ENCODE measurements around the gene PTCH2.

DNA sequence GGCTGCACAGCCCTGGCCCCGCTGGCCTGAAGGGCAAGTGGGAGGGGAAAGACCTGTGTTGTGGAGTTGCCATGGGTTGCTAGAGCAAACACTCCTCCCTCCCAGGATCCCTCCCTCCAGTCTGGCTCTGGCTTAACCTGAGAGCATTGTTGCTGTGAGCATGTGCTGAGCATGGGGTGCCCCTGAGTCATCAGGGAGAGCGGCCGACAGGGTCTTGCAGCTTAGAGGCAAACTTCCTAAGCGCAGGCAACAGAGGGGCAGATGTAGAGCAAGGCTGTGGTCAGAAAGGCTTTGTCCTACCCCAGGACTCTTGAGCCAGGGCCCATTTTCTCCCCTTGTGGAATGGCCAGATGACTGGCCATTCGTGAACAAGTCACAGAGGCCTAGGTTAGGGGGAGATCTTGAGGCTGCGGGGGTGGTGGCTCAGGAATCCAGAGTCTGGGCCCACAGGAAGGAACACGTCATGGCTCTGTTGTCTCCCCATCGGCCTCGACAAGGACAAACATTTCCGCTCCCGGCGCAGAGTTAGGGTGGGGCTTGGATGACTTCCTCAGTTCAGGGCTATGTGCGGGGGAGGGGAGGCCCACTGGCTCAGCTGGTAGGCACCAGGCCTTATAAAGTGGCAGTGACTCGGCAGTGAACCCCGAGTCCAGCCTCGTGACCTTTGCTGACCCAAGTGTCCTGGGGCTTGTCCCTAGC lies 35.5 kb downstream of the PTCH2 start:
- TF ChIP-seq HIVEP1 (CRISPR knock-in tag; IDR thresholded peaks at IDR 0.05), result peak; percentile 88; the same call in 1 of the 2 replicates
- TF ChIP-seq AHR (CRISPR knock-in tag; IDR thresholded peaks at IDR 0.05), result no peak; the same call in 1 of the 2 replicates
- TF ChIP-seq, protein P1, sequence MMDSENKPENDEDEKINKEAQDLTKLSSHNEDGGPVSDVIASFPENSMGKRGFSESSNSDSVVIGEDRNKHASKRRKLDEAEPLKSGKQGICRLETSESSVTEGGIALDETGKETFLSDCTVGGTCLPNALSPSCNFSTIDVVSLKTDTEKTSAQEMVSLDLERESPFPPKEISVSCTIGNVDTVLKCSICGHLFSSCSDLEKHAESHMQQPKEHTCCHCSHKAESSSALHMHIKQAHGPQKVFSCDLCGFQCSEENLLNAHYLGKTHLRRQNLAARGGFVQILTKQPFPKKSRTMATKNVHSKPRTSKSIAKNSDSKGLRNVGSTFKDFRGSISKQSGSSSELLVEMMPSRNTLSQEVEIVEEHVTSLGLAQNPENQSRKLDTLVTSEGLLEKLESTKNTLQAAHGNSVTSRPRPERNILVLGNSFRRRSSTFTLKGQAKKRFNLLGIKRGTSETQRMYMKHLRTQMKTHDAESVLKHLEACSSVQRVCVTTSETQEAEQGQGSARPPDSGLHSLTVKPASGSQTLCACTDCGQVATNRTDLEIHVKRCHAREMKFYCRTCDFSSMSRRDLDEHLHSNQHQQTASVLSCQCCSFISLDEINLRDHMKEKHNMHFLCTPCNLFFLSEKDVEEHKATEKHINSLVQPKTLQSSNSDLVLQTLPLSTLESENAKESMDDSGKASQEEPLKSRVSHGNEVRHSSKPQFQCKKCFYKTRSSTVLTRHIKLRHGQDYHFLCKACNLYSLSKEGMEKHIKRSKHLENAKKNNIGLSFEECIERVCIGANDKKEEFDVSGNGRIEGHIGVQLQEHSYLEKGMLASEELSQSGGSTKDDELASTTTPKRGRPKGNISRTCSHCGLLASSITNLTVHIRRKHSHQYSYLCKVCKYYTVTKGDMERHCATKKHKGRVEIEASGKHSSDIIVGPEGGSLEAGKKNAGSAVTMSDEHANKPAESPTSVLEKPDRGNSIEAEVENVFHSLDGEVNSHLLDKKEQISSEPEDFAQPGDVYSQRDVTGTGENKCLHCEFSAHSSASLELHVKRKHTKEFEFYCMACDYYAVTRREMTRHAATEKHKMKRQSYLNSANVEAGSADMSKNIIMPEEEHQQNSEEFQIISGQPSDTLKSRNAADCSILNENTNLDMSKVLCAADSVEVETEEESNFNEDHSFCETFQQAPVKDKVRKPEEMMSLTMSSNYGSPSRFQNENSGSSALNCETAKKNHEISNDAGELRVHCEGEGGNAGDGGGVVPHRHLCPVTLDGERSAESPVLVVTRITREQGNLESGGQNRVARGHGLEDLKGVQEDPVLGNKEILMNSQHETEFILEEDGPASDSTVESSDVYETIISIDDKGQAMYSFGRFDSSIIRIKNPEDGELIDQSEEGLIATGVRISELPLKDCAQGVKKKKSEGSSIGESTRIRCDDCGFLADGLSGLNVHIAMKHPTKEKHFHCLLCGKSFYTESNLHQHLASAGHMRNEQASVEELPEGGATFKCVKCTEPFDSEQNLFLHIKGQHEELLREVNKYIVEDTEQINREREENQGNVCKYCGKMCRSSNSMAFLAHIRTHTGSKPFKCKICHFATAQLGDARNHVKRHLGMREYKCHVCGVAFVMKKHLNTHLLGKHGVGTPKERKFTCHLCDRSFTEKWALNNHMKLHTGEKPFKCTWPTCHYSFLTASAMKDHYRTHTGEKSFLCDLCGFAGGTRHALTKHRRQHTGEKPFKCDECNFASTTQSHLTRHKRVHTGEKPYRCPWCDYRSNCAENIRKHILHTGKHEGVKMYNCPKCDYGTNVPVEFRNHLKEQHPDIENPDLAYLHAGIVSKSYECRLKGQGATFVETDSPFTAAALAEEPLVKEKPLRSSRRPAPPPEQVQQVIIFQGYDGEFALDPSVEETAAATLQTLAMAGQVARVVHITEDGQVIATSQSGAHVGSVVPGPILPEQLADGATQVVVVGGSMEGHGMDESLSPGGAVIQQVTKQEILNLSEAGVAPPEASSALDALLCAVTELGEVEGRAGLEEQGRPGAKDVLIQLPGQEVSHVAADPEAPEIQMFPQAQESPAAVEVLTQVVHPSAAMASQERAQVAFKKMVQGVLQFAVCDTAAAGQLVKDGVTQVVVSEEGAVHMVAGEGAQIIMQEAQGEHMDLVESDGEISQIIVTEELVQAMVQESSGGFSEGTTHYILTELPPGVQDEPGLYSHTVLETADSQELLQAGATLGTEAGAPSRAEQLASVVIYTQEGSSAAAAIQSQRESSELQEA (CRISPR knock-in tag; IDR thresholded peaks at IDR 0.05; ENCODE audit: not compliant biosample characterization), result peak; percentile 29
- TF ChIP-seq, protein P2, sequence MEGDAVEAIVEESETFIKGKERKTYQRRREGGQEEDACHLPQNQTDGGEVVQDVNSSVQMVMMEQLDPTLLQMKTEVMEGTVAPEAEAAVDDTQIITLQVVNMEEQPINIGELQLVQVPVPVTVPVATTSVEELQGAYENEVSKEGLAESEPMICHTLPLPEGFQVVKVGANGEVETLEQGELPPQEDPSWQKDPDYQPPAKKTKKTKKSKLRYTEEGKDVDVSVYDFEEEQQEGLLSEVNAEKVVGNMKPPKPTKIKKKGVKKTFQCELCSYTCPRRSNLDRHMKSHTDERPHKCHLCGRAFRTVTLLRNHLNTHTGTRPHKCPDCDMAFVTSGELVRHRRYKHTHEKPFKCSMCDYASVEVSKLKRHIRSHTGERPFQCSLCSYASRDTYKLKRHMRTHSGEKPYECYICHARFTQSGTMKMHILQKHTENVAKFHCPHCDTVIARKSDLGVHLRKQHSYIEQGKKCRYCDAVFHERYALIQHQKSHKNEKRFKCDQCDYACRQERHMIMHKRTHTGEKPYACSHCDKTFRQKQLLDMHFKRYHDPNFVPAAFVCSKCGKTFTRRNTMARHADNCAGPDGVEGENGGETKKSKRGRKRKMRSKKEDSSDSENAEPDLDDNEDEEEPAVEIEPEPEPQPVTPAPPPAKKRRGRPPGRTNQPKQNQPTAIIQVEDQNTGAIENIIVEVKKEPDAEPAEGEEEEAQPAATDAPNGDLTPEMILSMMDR (CRISPR knock-in tag; IDR thresholded peaks at IDR 0.05), result peak; percentile 21
- TF ChIP-seq, protein P3, sequence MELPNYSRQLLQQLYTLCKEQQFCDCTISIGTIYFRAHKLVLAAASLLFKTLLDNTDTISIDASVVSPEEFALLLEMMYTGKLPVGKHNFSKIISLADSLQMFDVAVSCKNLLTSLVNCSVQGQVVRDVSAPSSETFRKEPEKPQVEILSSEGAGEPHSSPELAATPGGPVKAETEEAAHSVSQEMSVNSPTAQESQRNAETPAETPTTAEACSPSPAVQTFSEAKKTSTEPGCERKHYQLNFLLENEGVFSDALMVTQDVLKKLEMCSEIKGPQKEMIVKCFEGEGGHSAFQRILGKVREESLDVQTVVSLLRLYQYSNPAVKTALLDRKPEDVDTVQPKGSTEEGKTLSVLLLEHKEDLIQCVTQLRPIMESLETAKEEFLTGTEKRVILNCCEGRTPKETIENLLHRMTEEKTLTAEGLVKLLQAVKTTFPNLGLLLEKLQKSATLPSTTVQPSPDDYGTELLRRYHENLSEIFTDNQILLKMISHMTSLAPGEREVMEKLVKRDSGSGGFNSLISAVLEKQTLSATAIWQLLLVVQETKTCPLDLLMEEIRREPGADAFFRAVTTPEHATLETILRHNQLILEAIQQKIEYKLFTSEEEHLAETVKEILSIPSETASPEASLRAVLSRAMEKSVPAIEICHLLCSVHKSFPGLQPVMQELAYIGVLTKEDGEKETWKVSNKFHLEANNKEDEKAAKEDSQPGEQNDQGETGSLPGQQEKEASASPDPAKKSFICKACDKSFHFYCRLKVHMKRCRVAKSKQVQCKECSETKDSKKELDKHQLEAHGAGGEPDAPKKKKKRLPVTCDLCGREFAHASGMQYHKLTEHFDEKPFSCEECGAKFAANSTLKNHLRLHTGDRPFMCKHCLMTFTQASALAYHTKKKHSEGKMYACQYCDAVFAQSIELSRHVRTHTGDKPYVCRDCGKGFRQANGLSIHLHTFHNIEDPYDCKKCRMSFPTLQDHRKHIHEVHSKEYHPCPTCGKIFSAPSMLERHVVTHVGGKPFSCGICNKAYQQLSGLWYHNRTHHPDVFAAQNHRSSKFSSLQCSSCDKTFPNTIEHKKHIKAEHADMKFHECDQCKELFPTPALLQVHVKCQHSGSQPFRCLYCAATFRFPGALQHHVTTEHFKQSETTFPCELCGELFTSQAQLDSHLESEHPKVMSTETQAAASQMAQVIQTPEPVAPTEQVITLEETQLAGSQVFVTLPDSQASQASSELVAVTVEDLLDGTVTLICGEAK (IDR thresholded peaks at IDR 0.05), result no peak
- TF ChIP-seq, protein P3 (CRISPR knock-in tag; IDR thresholded peaks at IDR 0.05), result peak; percentile 50; the same call in 1 of the 2 replicates
- TF ChIP-seq EZH2 (conservative IDR thresholded peaks at IDR 0.05; ENCODE audit: low read depth, low read length), result no peak
- TF ChIP-seq ATRX (CRISPR knock-in tag; IDR thresholded peaks at IDR 0.05; ENCODE audit: borderline replicate concordance), result no peak
- no peak for TF ChIP-seq SYNCRIP (IDR thresholded peaks at IDR 0.05; ENCODE audit: insufficient read depth, low read depth, low read length)
- TF ChIP-seq ZMYM2 (CRISPR knock-in tag; IDR thresholded peaks at IDR 0.05), result no peak; the same call in 1 of the 2 replicates
- TF ChIP-seq MXI1 (IDR thresholded peaks at IDR 0.05; ENCODE audit: borderline replicate concordance, low read depth, low read length), result peak; percentile 98
- TF ChIP-seq ZNF274 (CRISPR knock-in tag; IDR thresholded peaks at IDR 0.05), result peak; percentile 90
- TF ChIP-seq CAMTA2 (CRISPR knock-in tag; IDR thresholded peaks at IDR 0.05; ENCODE audit: borderline replicate concordance), result peak; percentile 33; the same call in 1 of the 2 replicates
- TF ChIP-seq HNRNPH1 (optimal IDR thresholded peaks at IDR 0.05; ENCODE audit: low read depth, low read length), result no peak
- TF ChIP-seq BRD4 (CRISPR knock-in tag; IDR thresholded peaks at IDR 0.05), result no peak

All from HepG2 (cell line).